GM18909 (cell line): Measurements from ENCODE around the gene OR5V1.
"Not testable (repeated sequence)": the region's sequence is repeated elsewhere in the genome, so short reads cannot be mapped to it uniquely, and the experiment has no call there.

Experiments
- ATAC-seq: cut with Tn5 transposase; IDR thresholded peaks from one replicate; pipeline ENCODE4 v1.9.1; 2021; ENCODE audit warnings: mild to moderate bottlenecking; ENCODE audit not compliant: unreplicated experiment, poor library complexity

OR5V1 gene

DNA sequence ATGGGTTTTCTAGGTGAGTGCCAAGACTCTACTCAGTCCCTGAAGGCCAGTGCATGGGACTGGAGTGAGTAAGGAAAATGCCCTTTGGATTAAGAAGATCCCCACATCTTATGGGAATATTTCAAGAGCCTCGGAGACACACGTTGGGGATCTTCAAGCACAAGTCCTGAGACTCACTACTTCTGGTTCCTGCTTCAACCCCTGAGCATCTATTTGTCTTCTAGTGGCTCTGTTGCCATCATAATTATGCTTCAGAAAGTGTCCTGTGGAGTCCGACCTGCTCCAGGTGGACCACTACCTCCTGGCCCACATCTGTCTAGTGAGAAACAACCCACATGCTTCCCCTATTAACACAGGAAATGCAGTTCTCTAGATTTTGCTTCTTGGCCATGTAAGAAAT is at the start of gene OR5V1:
Gene OR5V1 (minus strand): TSS at position 101 of the 400 bp plus-strand sequence. CDS start 12,670 bp downstream, outside the sequence.
- ATAC-seq: no peak

DNA sequence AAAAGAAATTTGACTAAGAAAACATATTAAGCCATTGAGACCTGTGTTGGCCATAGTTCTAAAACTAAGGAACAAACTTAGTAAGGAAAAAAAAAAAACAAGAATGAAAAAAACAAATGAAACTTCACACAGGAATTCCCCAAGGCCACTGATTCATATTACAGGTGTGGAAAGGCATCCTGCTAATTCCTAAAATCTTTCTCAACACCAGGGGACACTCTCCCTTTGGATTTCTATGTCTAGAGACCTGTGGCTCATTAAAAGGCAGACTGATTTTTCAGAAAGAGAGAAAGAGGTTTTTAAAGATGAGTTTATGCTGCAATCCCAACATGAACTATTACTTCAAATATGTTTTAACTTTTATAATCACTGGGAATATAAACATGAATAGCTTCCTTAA is 45.9 kb upstream of the OR5V1 start, which contains the start of gene OR12D1:
Gene OR12D1 (plus strand): TSS at position 341 of the 400 bp plus-strand sequence.
- ATAC-seq: no peak

DNA sequence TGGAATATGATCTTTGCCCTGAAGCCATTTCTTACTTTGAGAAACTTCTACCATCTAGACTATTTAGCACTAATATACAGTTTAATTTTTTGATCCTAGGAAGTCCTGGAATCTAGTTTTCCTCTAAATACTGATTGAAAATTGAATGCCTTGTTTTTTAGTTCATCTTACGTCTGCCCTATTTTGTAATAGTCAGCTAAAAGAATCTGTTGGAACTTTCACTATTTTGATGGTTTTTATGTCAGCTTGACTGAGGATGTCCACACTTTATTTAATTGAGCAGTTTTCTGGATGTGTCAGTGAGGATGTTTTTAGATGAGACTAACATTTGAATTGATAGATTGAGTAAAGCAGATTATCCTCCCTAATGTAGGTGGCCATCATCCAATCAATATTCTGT is 35.1 kb upstream of the OR5V1 start:
- ATAC-seq: no peak

DNA sequence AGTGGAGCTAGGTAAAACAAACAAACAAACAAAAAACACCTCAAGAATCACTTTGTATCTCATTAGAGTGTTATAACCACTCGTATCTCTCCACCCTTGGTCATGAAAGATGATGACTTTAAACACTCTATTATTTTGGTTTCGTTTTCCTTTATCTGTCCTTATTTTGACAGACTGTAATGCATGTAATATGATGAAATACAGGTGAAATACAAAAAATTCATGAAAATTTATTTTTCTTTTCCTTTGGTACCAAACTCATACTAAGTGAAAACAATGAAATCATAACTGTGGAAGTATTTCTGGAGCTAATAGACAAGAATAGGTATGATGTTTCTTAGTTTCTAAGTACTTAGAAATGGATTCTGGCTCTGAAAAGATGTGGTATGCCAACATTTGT is 30.9 kb upstream of the OR5V1 start:
- no peak for ATAC-seq

DNA sequence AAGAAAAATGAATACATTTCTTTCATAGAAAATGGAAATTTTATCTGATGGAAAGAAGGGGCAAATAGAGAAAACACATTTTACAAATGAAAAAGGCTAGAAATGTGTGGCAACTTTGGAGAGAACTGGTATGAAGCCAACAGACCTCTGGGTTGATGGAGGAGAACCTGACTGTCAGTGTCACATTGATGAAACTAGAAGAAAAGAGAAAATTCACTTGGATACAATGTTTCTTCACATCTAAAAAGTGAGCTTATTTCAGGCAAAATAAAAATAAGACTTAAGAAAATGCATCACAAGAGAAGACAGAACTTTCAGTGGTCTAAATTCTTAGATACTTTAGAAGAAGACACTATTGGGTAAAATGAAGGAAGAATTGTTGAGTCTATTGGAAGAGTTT is 26.7 kb upstream of the OR5V1 start, which contains the start of gene OR12D2:
Gene OR12D2 (plus strand): TSS at position 301 of the 400 bp plus-strand sequence. CDS start 1,069 bp downstream, outside the sequence.
- no peak for ATAC-seq

DNA sequence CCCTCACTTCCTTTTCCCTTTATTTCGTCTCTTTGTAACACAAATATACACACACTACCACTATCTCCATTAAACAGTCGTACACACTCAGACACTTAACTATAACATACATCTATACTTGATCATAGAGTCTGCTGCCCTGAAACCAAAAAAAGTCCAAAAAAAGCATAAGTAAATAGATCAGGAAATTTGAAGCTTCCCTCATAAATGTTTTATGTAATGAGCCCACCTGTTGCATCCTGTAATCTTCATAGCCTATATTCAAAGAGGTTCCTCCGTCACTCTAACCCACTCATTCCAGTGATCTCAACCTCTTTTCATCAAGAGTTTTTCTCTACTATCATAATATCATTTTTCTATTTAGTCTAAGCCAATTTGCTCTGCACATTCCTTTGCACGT is 19.9 kb upstream of the OR5V1 start:
- no peak for ATAC-seq

DNA sequence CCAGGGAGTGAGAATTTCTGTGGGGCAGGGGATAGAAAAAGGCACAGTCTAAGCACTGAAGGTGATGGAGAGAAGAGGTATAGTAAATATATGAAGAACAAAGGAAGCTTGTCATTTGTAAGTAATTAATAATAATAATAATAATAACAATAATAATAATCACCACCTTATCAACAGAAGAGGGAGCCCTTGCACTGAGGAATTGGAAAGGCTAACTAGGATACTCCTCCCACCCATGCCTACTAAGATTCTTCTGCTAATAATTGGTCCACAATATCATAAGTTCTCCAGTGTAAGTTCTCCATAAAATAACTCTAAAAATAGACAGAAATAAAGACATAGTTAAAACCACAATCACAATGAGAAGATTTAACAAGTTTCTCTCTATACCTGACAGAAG is 7.3 kb upstream of the OR5V1 start:
- no peak for ATAC-seq

DNA sequence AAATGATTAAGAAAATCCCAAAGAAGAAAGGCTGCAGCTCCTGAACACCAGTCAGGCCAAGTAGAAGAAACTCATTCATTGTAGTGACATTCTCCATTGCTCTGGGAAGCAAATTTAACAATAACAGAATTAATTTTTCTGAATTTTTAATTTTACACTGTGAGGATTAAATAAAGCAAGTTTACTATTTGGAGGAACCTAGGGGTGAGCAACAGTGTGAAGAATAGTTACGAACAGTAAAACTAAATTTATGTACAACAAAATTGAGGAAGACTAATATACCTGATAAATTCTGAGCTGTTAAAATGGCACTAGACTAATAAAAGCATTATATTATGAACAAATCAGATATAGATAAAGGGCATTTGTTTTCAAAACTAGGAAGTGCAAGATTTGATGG is 6.5 kb upstream of the OR5V1 start, which contains the start of gene OR12D3:
Gene OR12D3 (minus strand): TSS at position 101 of the 400 bp plus-strand sequence. CDS start 4 bp downstream, at position 97.
- no peak for ATAC-seq

DNA sequence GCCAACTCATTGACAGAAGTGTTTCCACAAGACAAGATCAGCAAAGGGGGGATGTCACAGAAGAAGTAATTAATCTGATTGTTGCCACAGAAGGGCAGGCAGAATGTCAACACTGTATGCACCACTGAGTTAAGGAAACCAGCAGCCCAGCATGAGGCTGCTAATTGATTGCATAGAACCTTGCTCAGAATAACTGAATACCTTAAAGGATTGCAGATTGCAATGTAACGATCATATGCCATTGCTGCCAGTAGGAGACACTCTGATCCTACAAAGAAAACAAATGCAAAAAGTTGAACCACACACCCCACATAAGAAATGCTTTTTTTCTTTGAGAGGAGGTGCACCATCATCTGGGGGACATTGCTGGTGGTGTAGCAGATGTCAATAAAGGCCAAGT is 13.1 kb downstream of the OR5V1 start:
- ATAC-seq: no peak

DNA sequence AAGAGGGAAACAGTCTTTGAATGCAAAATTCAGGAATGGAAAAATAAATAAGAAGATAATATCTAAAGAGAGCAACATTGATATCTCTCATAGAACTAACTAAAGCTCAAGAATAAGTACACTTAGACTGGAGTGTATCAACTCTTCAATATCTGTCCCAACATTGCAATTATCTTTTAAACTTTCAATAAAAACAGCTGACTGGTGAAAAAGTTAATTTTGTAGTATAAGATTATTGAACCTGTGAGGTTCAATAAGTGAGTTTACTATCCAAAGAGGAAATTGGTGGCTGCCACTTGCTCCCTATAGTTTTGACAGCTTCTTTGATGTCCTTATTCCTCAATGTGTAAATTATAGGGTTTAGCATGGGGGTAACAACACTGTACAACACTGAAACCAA is 13.7 kb downstream of the OR5V1 start:
- no peak for ATAC-seq

DNA sequence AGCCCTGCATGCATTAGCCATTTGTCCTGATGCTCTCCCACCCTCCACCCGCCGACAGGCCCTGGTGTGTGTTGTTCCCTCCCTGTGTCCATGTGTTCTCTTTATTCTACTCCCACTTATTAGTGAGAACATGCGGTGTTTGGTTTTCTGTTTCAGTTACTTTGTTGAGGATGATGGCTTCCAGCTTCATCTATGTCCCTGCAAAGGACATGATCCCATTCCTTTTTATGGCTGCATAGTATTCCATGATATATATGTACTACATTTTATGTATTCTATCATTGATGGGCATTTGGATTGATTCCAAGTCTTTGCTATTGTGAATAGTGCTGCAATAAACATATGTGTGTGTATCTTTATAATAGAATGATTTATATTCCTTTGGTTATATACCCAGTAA is 19.3 kb downstream of the OR5V1 start:
- ATAC-seq: not testable (repeated sequence)

DNA sequence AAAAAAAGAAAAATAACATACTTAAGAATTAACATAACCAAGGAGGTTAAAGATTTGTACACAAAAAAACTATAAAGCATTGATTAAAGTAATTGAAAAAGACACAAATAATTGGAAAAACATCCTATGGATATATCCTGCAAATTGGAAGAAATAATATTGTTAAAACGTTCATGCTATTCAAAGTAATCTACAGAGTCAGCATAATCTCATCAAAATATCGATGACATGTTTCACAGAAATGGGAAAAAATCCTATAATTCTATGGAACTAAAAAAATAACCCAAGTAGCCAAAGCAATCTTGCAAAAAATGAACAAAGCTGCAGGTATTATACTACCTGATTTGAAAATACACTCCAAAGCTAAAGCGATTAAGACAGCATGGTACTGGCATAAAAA is 23.3 kb downstream of the OR5V1 start:
- no peak for ATAC-seq

DNA sequence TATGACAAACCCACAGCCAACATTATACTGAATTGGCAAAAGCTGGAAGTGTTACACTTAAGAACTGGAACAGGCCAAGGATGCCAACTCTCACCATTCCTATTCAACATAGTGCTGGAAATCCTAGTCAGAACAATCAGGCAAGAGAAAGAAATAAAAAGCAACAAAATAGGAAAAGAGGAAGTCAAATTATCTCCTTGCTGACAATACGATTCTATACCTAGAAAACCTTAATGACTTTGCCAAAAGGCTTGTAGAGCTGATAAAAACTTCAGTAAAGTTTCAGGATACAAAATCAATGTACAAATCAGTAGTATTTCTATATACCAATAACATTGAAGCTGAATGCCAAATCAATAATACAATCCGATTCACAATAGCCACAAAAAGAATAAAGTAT is 32.4 kb downstream of the OR5V1 start:
- no peak for ATAC-seq

DNA sequence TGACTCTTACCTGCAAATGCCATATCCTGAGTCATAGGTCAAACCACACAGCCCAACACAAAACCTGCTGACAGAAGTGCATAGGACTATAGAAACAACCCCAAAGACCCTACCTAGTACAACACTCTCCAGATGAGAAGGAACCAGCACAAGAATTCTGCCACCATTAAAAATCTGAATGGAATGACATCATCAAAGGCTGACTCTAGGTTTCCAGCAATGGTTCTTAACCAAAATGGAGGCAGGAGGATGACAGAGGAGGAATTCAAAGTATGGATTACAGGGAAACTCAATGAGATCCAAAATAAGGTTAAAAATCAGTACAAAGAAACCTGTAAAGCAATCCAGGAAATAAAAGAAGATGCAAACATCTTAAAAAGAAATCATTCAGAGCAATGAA is 36.0 kb downstream of the OR5V1 start:
- ATAC-seq: no peak

DNA sequence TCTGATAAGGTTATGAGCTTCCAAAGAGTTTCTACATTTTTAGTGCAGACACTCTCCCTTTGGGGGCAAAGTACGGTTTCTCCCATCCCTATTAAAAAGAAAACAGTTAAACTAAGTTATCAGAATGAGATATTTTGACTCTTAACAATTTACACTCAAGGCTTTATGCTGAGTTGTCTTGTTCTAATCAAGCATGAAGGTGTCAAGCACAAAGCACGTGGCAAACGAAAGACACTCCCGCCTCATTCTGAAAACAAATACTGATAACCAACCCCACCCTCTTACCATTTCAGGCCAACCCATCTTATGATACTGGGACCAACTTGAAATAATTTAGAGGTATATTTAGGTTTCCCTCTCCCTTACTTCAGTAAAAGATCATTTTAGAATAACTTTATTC is 42.9 kb downstream of the OR5V1 start:
- ATAC-seq: no peak

DNA sequence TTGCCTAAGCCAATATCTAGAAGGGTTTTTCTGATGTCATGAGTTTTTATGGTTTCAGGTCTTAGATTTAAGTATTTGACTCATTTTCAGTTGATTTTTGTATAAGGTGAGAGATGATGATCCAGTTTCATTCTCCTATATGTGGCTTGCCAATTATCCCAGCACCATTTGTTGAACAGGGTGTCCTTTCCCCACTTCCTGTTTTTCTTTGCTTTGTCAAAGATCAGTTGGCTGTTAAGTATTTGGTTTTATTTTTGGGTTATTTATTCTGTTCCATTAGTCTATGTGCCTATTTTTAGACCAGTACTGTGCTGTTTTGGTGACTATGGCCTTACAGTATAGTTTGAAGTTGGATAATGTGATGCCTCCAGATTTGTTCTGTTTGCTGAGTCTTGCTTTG is 45.3 kb downstream of the OR5V1 start:
- not testable (repeated sequence) for ATAC-seq

DNA sequence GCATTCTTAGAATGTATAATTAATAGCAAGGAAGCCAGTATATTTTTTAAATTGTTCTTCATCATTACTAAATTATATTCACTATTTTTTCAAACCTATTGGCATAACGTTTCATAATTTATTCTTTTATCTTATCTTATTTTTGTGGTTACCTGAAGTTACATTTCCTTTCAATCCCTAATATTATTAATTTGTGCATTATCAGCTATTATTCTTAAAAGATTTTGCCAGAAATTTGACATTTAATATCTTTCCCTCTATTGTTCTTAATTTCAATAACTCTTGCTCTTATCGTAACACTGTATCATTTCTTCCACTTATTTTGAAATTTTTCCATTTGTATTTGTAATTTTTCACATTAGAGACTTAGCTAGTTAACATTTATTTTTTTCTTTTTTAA is 48.7 kb downstream of the OR5V1 start:
- ATAC-seq: no peak
